ENCODE results near the gene PRKCQ. TPM values are rescaled to one million over a fixed set of nuclear protein-coding genes. Genes with fewer than 3 reads are reported as not detected.

Gene PRKCQ
- total and polyA plus RNA-seq, 4 donors = 0.13 to 3.3 (median 0.45) TPM

DNA sequence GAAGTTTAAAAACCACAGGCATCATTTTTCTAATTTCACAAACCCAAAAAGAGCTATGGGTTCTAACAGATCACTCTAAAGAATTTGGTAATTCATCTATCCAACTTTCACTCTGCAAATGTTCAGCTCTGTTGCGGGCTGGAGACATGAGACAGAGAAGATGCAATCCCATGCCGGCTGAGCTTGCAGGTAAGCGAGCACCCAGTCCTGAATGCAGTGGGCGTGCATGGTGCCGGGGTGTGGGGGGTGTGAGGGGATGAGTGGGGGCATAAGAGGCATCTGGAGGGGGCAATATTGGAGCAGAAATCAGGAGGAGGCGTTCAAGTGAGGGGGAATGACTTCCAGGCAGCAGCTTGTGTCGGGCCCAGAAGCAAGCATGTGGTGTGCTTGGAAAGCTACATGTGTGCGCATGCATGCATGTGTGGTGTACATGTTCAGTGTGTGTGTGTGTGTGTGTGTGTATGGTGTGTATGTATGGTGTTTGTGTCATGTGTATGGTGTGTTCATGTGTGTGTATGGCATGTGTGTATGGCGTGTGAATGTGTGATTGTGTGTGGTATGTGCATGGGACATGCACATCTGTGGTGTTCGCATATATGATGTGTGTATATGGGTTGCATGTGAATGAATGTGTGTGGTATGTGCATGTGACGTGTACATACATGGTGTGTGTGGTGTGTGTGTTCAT is 172.9 kb downstream of the PRKCQ start:
- no peaks in the 10 kb centered on the region for H3K27me3 ChIP-seq (ENCODE audit: control insufficient read depth in 4 of 4, insufficient read depth in 4 of 4, low read length in 3 of 4)
- peaks cover 0 to 4% (median 1%) of the 10 kb centered on the region in 4 donors for H3K4me1 ChIP-seq (ENCODE audit: control insufficient read depth in 4 of 4, insufficient read depth in 4 of 4, low read length in 3 of 4)
- 92% methylated on average over 11 of the region's 11 CpGs for WGBS
- H3K9ac ChIP-seq (ENCODE audit: low read depth in 1 of 2, low read length in 2 of 2) = no peak overlapping the region
- H3K27ac ChIP-seq (ENCODE audit: low read depth in 1 of 2, low read length in 2 of 2) = no peak overlapping the region
- H3K36me3 ChIP-seq (ENCODE audit: control insufficient read depth in 4 of 4, insufficient read depth in 3 of 4, low read depth in 1 of 4, low read length in 3 of 4) = no peaks in the 10 kb centered on the region
- DNase-seq (ENCODE audit: low spot score) = no peak
- no peaks in the 10 kb centered on the region for H3K9me3 ChIP-seq (ENCODE audit: control insufficient read depth in 4 of 4, low read length in 3 of 4)
- no peak for TF ChIP-seq JUND (IDR thresholded peaks at IDR 0.05)
- TF ChIP-seq EGR1 (IDR thresholded peaks at IDR 0.05; ENCODE audit: low read depth in 2 of 2) = no peak
- no peak for TF ChIP-seq GABPA (IDR thresholded peaks at IDR 0.05 in 1 of 2, conservative IDR thresholded peaks at IDR 0.05 in 1 of 2)
- TF ChIP-seq YY1 (IDR thresholded peaks at IDR 0.05) = no peak
- TF ChIP-seq HNF4A (conservative IDR thresholded peaks at IDR 0.05) = no peak
- TF ChIP-seq RAD21 (IDR thresholded peaks at IDR 0.05) = no peak
- no peak for TF ChIP-seq HNF4G (IDR thresholded peaks at IDR 0.05)
- TF ChIP-seq FOXA2 (IDR thresholded peaks at IDR 0.05) = no peak
- no peak for TF ChIP-seq TAF1 (conservative IDR thresholded peaks at IDR 0.05)
- TF ChIP-seq, protein P1, sequence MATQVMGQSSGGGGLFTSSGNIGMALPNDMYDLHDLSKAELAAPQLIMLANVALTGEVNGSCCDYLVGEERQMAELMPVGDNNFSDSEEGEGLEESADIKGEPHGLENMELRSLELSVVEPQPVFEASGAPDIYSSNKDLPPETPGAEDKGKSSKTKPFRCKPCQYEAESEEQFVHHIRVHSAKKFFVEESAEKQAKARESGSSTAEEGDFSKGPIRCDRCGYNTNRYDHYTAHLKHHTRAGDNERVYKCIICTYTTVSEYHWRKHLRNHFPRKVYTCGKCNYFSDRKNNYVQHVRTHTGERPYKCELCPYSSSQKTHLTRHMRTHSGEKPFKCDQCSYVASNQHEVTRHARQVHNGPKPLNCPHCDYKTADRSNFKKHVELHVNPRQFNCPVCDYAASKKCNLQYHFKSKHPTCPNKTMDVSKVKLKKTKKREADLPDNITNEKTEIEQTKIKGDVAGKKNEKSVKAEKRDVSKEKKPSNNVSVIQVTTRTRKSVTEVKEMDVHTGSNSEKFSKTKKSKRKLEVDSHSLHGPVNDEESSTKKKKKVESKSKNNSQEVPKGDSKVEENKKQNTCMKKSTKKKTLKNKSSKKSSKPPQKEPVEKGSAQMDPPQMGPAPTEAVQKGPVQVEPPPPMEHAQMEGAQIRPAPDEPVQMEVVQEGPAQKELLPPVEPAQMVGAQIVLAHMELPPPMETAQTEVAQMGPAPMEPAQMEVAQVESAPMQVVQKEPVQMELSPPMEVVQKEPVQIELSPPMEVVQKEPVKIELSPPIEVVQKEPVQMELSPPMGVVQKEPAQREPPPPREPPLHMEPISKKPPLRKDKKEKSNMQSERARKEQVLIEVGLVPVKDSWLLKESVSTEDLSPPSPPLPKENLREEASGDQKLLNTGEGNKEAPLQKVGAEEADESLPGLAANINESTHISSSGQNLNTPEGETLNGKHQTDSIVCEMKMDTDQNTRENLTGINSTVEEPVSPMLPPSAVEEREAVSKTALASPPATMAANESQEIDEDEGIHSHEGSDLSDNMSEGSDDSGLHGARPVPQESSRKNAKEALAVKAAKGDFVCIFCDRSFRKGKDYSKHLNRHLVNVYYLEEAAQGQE (IDR thresholded peaks at IDR 0.05) = no peak
- no peak overlapping the region for H3K4me3 ChIP-seq (ENCODE audit: low read depth in 1 of 3, low read length in 3 of 3)

DNA sequence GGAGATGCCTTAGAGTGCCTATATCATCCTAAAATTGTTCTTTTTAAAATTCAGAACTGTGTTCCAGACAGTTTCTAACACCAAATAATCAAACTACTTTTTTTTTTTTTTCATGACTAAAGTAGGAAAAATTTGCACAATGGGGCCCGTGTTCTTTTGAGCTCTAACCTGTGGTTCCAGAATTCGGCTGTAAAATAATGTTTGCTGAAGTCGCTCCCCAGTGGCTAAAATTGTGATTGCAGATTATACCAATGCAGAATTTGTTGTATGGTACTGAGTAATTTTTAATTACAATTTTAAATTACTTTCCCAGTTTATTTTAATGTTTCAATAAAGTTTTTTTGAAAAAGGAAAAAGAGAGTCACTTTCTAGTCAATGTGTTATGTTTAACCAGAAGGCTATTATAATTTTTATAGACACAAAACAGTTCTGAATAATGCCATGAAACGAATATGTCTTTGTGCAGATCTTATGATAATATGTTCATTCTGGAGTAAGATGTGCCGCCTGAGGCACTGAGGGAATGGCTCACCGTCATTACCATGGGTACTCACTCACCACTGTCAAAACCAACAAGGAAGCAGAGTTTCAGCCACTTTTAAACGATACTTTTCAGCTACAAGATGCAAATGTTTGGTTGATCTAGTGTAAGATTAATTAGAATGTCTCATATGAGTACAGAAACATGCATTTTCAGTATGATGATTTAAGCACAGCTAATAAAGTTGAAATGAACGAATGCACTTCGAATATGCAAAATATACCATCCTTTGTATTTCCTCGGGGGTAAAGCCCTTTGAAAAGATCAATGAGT is 173.6 kb downstream of the PRKCQ start:
- Histone ChIP-seq H3K27me3 (ENCODE audit: control insufficient read depth in 4 of 4, insufficient read depth in 4 of 4, low read length in 3 of 4) (no peaks in the 10 kb centered on the region), H3K27ac (ENCODE audit: low read depth in 1 of 2, low read length in 2 of 2) (no peak overlapping the region), H3K4me1 (ENCODE audit: control insufficient read depth in 4 of 4, insufficient read depth in 4 of 4, low read length in 3 of 4) (peaks cover under 1 to 4% (median 3%) of the 10 kb centered on the region in 4 donors), H3K9me3 (ENCODE audit: control insufficient read depth in 4 of 4, low read length in 3 of 4) (no peaks in the 10 kb centered on the region), H3K9ac (ENCODE audit: low read depth in 1 of 2, low read length in 2 of 2) (no peak overlapping the region), H3K4me3 (ENCODE audit: low read depth in 1 of 3, low read length in 3 of 3) (no peak overlapping the region), H3K36me3 (ENCODE audit: control insufficient read depth in 4 of 4, insufficient read depth in 3 of 4, low read depth in 1 of 4, low read length in 3 of 4) (no peaks in the 10 kb centered on the region)
- TF ChIP-seq TAF1 (conservative IDR thresholded peaks at IDR 0.05) = no peak
- TF ChIP-seq, protein P2, sequence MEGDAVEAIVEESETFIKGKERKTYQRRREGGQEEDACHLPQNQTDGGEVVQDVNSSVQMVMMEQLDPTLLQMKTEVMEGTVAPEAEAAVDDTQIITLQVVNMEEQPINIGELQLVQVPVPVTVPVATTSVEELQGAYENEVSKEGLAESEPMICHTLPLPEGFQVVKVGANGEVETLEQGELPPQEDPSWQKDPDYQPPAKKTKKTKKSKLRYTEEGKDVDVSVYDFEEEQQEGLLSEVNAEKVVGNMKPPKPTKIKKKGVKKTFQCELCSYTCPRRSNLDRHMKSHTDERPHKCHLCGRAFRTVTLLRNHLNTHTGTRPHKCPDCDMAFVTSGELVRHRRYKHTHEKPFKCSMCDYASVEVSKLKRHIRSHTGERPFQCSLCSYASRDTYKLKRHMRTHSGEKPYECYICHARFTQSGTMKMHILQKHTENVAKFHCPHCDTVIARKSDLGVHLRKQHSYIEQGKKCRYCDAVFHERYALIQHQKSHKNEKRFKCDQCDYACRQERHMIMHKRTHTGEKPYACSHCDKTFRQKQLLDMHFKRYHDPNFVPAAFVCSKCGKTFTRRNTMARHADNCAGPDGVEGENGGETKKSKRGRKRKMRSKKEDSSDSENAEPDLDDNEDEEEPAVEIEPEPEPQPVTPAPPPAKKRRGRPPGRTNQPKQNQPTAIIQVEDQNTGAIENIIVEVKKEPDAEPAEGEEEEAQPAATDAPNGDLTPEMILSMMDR (IDR thresholded peaks at IDR 0.05; ENCODE audit: low read depth, low read length, missing input control) = peak; percentile 41
- no peak for TF ChIP-seq NR2F2 (IDR thresholded peaks at IDR 0.05)
- TF ChIP-seq RAD21 (IDR thresholded peaks at IDR 0.05) = peak; percentile 65 to 70
- DNase-seq (ENCODE audit: low spot score) = no peak
- WGBS = 57% methylated on average over 10 of the region's 10 CpGs

Data from liver (tissue), 9 donors.